ENCODE data around the gene TEC.

- no peak for TF ChIP-seq CREB1 (IDR thresholded peaks at IDR 0.05; ENCODE audit: low read depth)
- TF ChIP-seq, protein P1, sequence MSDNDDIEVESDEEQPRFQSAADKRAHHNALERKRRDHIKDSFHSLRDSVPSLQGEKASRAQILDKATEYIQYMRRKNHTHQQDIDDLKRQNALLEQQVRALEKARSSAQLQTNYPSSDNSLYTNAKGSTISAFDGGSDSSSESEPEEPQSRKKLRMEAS (IDR thresholded peaks at IDR 0.05) = no peak
- TF ChIP-seq RAD21 (IDR thresholded peaks at IDR 0.05; ENCODE audit: low read depth) = no peak
- TF ChIP-seq ZBTB7A (IDR thresholded peaks at IDR 0.05; ENCODE audit: low read depth) = no peak
- TF ChIP-seq, protein P2, sequence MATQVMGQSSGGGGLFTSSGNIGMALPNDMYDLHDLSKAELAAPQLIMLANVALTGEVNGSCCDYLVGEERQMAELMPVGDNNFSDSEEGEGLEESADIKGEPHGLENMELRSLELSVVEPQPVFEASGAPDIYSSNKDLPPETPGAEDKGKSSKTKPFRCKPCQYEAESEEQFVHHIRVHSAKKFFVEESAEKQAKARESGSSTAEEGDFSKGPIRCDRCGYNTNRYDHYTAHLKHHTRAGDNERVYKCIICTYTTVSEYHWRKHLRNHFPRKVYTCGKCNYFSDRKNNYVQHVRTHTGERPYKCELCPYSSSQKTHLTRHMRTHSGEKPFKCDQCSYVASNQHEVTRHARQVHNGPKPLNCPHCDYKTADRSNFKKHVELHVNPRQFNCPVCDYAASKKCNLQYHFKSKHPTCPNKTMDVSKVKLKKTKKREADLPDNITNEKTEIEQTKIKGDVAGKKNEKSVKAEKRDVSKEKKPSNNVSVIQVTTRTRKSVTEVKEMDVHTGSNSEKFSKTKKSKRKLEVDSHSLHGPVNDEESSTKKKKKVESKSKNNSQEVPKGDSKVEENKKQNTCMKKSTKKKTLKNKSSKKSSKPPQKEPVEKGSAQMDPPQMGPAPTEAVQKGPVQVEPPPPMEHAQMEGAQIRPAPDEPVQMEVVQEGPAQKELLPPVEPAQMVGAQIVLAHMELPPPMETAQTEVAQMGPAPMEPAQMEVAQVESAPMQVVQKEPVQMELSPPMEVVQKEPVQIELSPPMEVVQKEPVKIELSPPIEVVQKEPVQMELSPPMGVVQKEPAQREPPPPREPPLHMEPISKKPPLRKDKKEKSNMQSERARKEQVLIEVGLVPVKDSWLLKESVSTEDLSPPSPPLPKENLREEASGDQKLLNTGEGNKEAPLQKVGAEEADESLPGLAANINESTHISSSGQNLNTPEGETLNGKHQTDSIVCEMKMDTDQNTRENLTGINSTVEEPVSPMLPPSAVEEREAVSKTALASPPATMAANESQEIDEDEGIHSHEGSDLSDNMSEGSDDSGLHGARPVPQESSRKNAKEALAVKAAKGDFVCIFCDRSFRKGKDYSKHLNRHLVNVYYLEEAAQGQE (IDR thresholded peaks at IDR 0.05; ENCODE audit: low read depth) = no peak
- TF ChIP-seq CEBPB (IDR thresholded peaks at IDR 0.05) = no peak
- TF ChIP-seq EP300 (IDR thresholded peaks at IDR 0.05; ENCODE audit: borderline replicate concordance) = no peak
- TF ChIP-seq USF1 (IDR thresholded peaks at IDR 0.05) = no peak
- TF ChIP-seq TCF12 (IDR thresholded peaks at IDR 0.05; ENCODE audit: low read depth) = no peak
Observed at GRCh38 chr4:48138511-48138910, 131.1 kb downstream of the TEC start.
